GM19238 (cell line): ENCODE data around the gene ZNF77.
"Not testable (repeated sequence)": the region's sequence is repeated elsewhere in the genome, so short reads cannot be mapped to it uniquely, and the experiment has no call there.

Source experiments
- DNase-seq: peaks from one replicate; pipeline ENCODE4 v3.0.0; 2011; ENCODE audit warnings: low spot score; ENCODE audit not compliant: insufficient read length

ZNF77 gene

GRCh38 chr19:2970201-2970835 lies 25.5 kb upstream of the ZNF77 start:
- no peak for DNase-seq

GRCh38 chr19:2969104-2969504 lies 24.3 kb upstream of the ZNF77 start:
- no peak for DNase-seq

GRCh38 chr19:2967972-2968371 lies 23.2 kb upstream of the ZNF77 start:
- DNase-seq: no peak

- DNase-seq: no peak
These were observed 20.1 kb upstream of the ZNF77 start for GRCh38 chr19:2964874-2965273.

GRCh38 chr19:2963631-2964030 lies 18.9 kb upstream of the ZNF77 start:
- not testable (repeated sequence) for DNase-seq

- DNase-seq: no peak
These were observed 18.4 kb upstream of the ZNF77 start for GRCh38 chr19:2963122-2963521.

GRCh38 chr19:2962018-2962670 lies 17.4 kb upstream of the ZNF77 start:
- DNase-seq: no peak

GRCh38 chr19:2960120-2960519 lies 15.3 kb upstream of the ZNF77 start:
- no peak for DNase-seq

GRCh38 chr19:2957160-2957559 lies 12.4 kb upstream of the ZNF77 start:
- no peak for DNase-seq

GRCh38 chr19:2952953-2953481 lies 8.2 kb upstream of the ZNF77 start:
- no peak for DNase-seq

- DNase-seq: peak; percentile 96
These were observed 5.7 kb upstream of the ZNF77 start for GRCh38 chr19:2950286-2951124.

GRCh38 chr19:2949939-2950285 lies 5.1 kb upstream of the ZNF77 start:
- no peak for DNase-seq

GRCh38 chr19:2945575-2946184 lies 909 bp upstream of the ZNF77 start:
- DNase-seq: no peak

GRCh38 chr19:2944403-2944774 lies 382 bp downstream of the ZNF77 start:
- DNase-seq: no peak

- DNase-seq: no peak
These were observed 1.7 kb downstream of the ZNF77 start for GRCh38 chr19:2942928-2943640.

GRCh38 chr19:2935863-2936262 lies 8.9 kb downstream of the ZNF77 start:
- not testable (repeated sequence) for DNase-seq

GRCh38 chr19:2933490-2933910 lies 11.3 kb downstream of the ZNF77 start:
- no peak for DNase-seq

- no peak for DNase-seq
These were observed 17.7 kb downstream of the ZNF77 start for GRCh38 chr19:2927032-2927430.

GRCh38 chr19:2926341-2927031 lies 18.3 kb downstream of the ZNF77 start:
- DNase-seq: no peak

GRCh38 chr19:2923510-2923909 lies 21.3 kb downstream of the ZNF77 start:
- DNase-seq: no peak

- no peak for DNase-seq
These were observed 21.8 kb downstream of the ZNF77 start for GRCh38 chr19:2922987-2923386.
